NCI-H2081 treated with DMSO at 0.1 percent for 48 hours (cell line): Measurements from ENCODE around the gene YAP1.
"Not testable (repeated sequence)": the region's sequence is repeated elsewhere in the genome, so short reads cannot be mapped to it uniquely, and the experiment has no call there.

Source experiments
- DNase-seq: peaks from one replicate; lab custom pipeline; 2025; lab: John Stamatoyannopoulos, UW

YAP1 gene

GRCh38 chr11:102200325-102200724 is 90.1 kb downstream of the YAP1 start:
- DNase-seq: not testable (repeated sequence)

GRCh38 chr11:102201776-102202175 is 91.5 kb downstream of the YAP1 start:
- DNase-seq: no peak

- no peak for DNase-seq
These were observed 92.7 kb downstream of the YAP1 start for GRCh38 chr11:102202972-102203371.

- no peak for DNase-seq
These were observed 93.9 kb downstream of the YAP1 start for GRCh38 chr11:102204174-102204573.

GRCh38 chr11:102205805-102206204 is 95.6 kb downstream of the YAP1 start:
- DNase-seq: no peak

- DNase-seq: no peak
These were observed 98.6 kb downstream of the YAP1 start for GRCh38 chr11:102208835-102209234.

- no peak for DNase-seq
These were observed 104.4 kb downstream of the YAP1 start for GRCh38 chr11:102214623-102215022.

- no peak for DNase-seq
These were observed 106.3 kb downstream of the YAP1 start for GRCh38 chr11:102216433-102217075.

- DNase-seq: no peak
These were observed 110.7 kb downstream of the YAP1 start for GRCh38 chr11:102220728-102221467.

- no peak for DNase-seq
These were observed 113.6 kb downstream of the YAP1 start for GRCh38 chr11:102223859-102224258.

GRCh38 chr11:102225689-102226568 is 115.7 kb downstream of the YAP1 start:
- no peak for DNase-seq

- no peak for DNase-seq
These were observed 116.6 kb downstream of the YAP1 start for GRCh38 chr11:102226702-102227490.

- DNase-seq: no peak
These were observed 119.4 kb downstream of the YAP1 start for GRCh38 chr11:102229510-102230123.

- no peak for DNase-seq
These were observed 119.9 kb downstream of the YAP1 start for GRCh38 chr11:102230186-102230585.

- no peak for DNase-seq
These were observed 120.7 kb downstream of the YAP1 start for GRCh38 chr11:102230911-102231310.

- no peak for DNase-seq
These were observed 124.7 kb downstream of the YAP1 start for GRCh38 chr11:102234779-102235439.

GRCh38 chr11:102237096-102237735 is 127.0 kb downstream of the YAP1 start:
- DNase-seq: no peak

- DNase-seq: no peak
These were observed 128.2 kb downstream of the YAP1 start for GRCh38 chr11:102238391-102238821.

- no peak for DNase-seq
These were observed 129.2 kb downstream of the YAP1 start for GRCh38 chr11:102239448-102239847.

GRCh38 chr11:102239911-102240310 is 129.7 kb downstream of the YAP1 start:
- DNase-seq: no peak
